ENCODE results near the gene PTPRJ. TPM values are rescaled to one million over a fixed set of nuclear protein-coding genes. Genes with fewer than 3 reads are reported as not detected.

Gene PTPRJ
- total and polyA plus RNA-seq, 9 of the 15 experiments (the other 6 are each of a cell fraction or from before 2014, with no cell fraction given) = 0.56 to 10.7 (median 4.8) TPM

- TF ChIP-seq ZNF318 (IDR thresholded peaks at IDR 0.05; ENCODE audit: borderline replicate concordance in 1 of 2, low read depth in 1 of 2) = peak in 1 of 2 experiments; percentile 33; a peak in 1 of 4 replicates
- no peak for TF ChIP-seq ZFX (CRISPR knock-in tag; IDR thresholded peaks at IDR 0.05)
- 0 out of 2 replicates have a peak, but pooled peaks have one; percentile 28 for TF ChIP-seq CREB1 (IDR thresholded peaks at IDR 0.05)
- TF ChIP-seq CREB1 (CRISPR knock-in tag; IDR thresholded peaks at IDR 0.05) = 0 out of 2 replicates have a peak, but pooled peaks have one; percentile 17
- peak; percentile 58 for TF ChIP-seq POLR2AphosphoS5 (IDR thresholded peaks at IDR 0.05; ENCODE audit: control insufficient read depth, insufficient read depth, low read depth, low read length)
- peak; percentile 54 for TF ChIP-seq EP300 (IDR thresholded peaks at IDR 0.05; ENCODE audit: low read length)
- no peak for TF ChIP-seq ZNF224 (CRISPR knock-in tag; IDR thresholded peaks at IDR 0.05)
- TF ChIP-seq POLR2H (tag; IDR thresholded peaks at IDR 0.05; ENCODE audit: low read depth) = peak; percentile 66; the same call in 1 of the 2 replicates
- no peak for TF ChIP-seq ELK1 (CRISPR knock-in tag; IDR thresholded peaks at IDR 0.05)
- TF ChIP-seq DEAF1 (CRISPR knock-in tag; IDR thresholded peaks at IDR 0.05) = no peak
- 0 out of 2 replicates have a peak, but pooled peaks have one; percentile 15 for TF ChIP-seq RBFOX2 (IDR thresholded peaks at IDR 0.05; ENCODE audit: low read depth, low read length)
- peak; percentile 21; the same call in 1 of the 2 replicates for TF ChIP-seq NCOR1 (IDR thresholded peaks at IDR 0.05)
- TF ChIP-seq NRF1 (conservative IDR thresholded peaks at IDR 0.05 in 1 of 2, IDR thresholded peaks at IDR 0.05 in 1 of 2) = peak; percentile 68 to 71
Observed at GRCh38 chr11:47943721-47944586, 36.4 kb upstream of the PTPRJ start (continued).

All from K562 (cell line).